SJSA1 (cell line): Measurements from ENCODE around the gene SMG9. TPM values are rescaled to one million over a fixed set of nuclear protein-coding genes. Genes with fewer than 3 reads are reported as not detected.
A peak's percentile ranks its signal among the peaks of the same experiment; 100 is the strongest.

Experiments
- DNase-seq, 2 experiments: peaks; one replicate each; pipeline ENCODE4 v3.0.0-alpha.2; 2015 to 2020; ENCODE audit warnings: low spot score in 2 of 2, low read depth in 1 of 2
- H3K27ac ChIP-seq: fragments of 250-450 bp; sonication (Bioruptor Pico); 2 replicates; pipeline ENCODE4 v1.5.1; 2020; ENCODE audit warnings: mild to moderate bottlenecking, moderate library complexity
- H3K27me3 ChIP-seq: fragments of 250-450 bp; sonication (Bioruptor Pico); replicated peaks from 2 replicates; pipeline ENCODE4 v1.5.1; 2020; ENCODE audit warnings: mild to moderate bottlenecking, moderate library complexity
- H3K36me3 ChIP-seq: fragments of 250-450 bp; sonication (Bioruptor Pico); 2 replicates; pipeline ENCODE4 v1.5.1; 2020; ENCODE audit warnings: mild to moderate bottlenecking
- H3K4me1 ChIP-seq: fragments of 250-450 bp; sonication (Bioruptor Pico); replicated peaks from 2 replicates; pipeline ENCODE4 v1.6.1; 2021; ENCODE audit warnings: mild to moderate bottlenecking
- H3K4me3 ChIP-seq: fragments of 250-450 bp; sonication (Bioruptor Pico); 2 replicates; pipeline ENCODE4 v1.5.1; 2020; ENCODE audit warnings: mild to moderate bottlenecking
- H3K9me3 ChIP-seq: fragments of 250-450 bp; sonication (Bioruptor Pico); replicated peaks from 2 replicates; pipeline ENCODE4 v1.5.1; 2020; ENCODE audit warnings: mild to moderate bottlenecking
- total RNA-seq: library from RNA; depleted of rRNA; stranded (reverse); fragments of >200 nt; shearing (Covaris generic); gene quantifications from 2 replicates; pipeline ENCODE4 v1.2.3, GENCODE V29; 2014; rRNA removed

The SMG9 gene
- 9.4 and 29.9 TPM in 2 replicates for total RNA-seq

GRCh38 chr19:43754503-43755255 is at the start of gene SMG9:
TSS of gene SMG9 (minus strand) at chr19:43754962. CDS start at chr19:43750741, 4,221 bp downstream.
- Histone ChIP-seq H3K27me3 (no peaks in the 10 kb centered on the region), H3K4me3 (peak within 1 kb of the TSS; percentile 77), H3K4me1 (peaks cover 75% of the 10 kb centered on the region), H3K9me3 (no peaks in the 10 kb centered on the region), H3K27ac (peak within 1 kb of the TSS; percentile 99), H3K36me3 (peaks cover 47% of the 10 kb centered on the region)
- DNase-seq: peak; percentile 99

- Histone ChIP-seq H3K4me3 (no peak overlapping the region), H3K27ac (no peak overlapping the region), H3K9me3 (no peaks in the 10 kb centered on the region), H3K4me1 (no peaks in the 10 kb centered on the region), H3K27me3 (peaks cover 4% of the 10 kb centered on the region; the same call in 1 of the 2 replicates), H3K36me3 (no peaks in the 10 kb centered on the region)
- DNase-seq: no peak
These were observed 49.7 kb upstream of the SMG9 start for GRCh38 chr19:43804432-43804831.

- Histone ChIP-seq H3K4me3 (no peak within 1 kb of the TSS), H3K4me1 (peaks cover 7% of the 10 kb centered on the region), H3K9me3 (no peaks in the 10 kb centered on the region; the same call in 1 of the 2 replicates), H3K27ac (no peak within 1 kb of the TSS), H3K27me3 (peaks cover 6% of the 10 kb centered on the region; the same call in 1 of the 2 replicates), H3K36me3 (no peaks in the 10 kb centered on the region)
- DNase-seq: no peak
These were observed 47.6 kb upstream of the SMG9 start, which contains the start of gene LYPD5 for GRCh38 chr19:43802216-43802951. TSS of gene LYPD5 (minus strand) at chr19:43802447. CDS start at chr19:43802380, 67 bp downstream.

GRCh38 chr19:43799502-43800142 is 44.9 kb upstream of the SMG9 start:
- Histone ChIP-seq H3K27ac (no peak overlapping the region), H3K9me3 (no peaks in the 10 kb centered on the region; the same call in 1 of the 2 replicates)

GRCh38 chr19:43798546-43799409 is 44.0 kb upstream of the SMG9 start:
- no peak for DNase-seq
- Histone ChIP-seq H3K9me3 (no peaks in the 10 kb centered on the region; the same call in 1 of the 2 replicates), H3K27ac (no peak overlapping the region), H3K36me3 (no peaks in the 10 kb centered on the region), H3K4me3 (peak overlapping the region; percentile 41), H3K4me1 (peaks cover 7% of the 10 kb centered on the region), H3K27me3 (peaks cover 6% of the 10 kb centered on the region; the same call in 1 of the 2 replicates)

More at GRCh38 chr19:43799502-43800142, 44.9 kb upstream of the SMG9 start:
- no peak for DNase-seq
- peaks cover 7% of the 10 kb centered on the region for H3K4me1 ChIP-seq
- 0 out of 2 replicates have a peak, but pooled peaks cover 3% of the 10 kb centered on the region for H3K27me3 ChIP-seq
- no peaks in the 10 kb centered on the region for H3K36me3 ChIP-seq
- H3K4me3 ChIP-seq: no peak overlapping the region

GRCh38 chr19:43798026-43798545 is 43.3 kb upstream of the SMG9 start:
- peak overlapping the region; percentile 41 for H3K4me3 ChIP-seq
- no peak overlapping the region for H3K27ac ChIP-seq
- no peak for DNase-seq
- H3K9me3 ChIP-seq: no peaks in the 10 kb centered on the region; the same call in 1 of the 2 replicates
- no peaks in the 10 kb centered on the region for H3K36me3 ChIP-seq
- peaks cover 7% of the 10 kb centered on the region for H3K4me1 ChIP-seq
- H3K27me3 ChIP-seq: peaks cover 10% of the 10 kb centered on the region; the same call in 1 of the 2 replicates

- Histone ChIP-seq H3K4me3 (no peak overlapping the region), H3K9me3 (no peaks in the 10 kb centered on the region; the same call in 1 of the 2 replicates), H3K27ac (no peak overlapping the region), H3K36me3 (no peaks in the 10 kb centered on the region), H3K4me1 (peaks cover 7% of the 10 kb centered on the region), H3K27me3 (peaks cover 10% of the 10 kb centered on the region; the same call in 1 of the 2 replicates)
- DNase-seq: no peak
These were observed 42.8 kb upstream of the SMG9 start for GRCh38 chr19:43797556-43797955.

GRCh38 chr19:43797118-43797517 is 42.4 kb upstream of the SMG9 start:
- H3K27me3 ChIP-seq: peaks cover 10% of the 10 kb centered on the region; the same call in 1 of the 2 replicates
- no peaks in the 10 kb centered on the region for H3K36me3 ChIP-seq
- no peak overlapping the region for H3K4me3 ChIP-seq
- no peak for DNase-seq
- no peaks in the 10 kb centered on the region; the same call in 1 of the 2 replicates for H3K9me3 ChIP-seq
- no peak overlapping the region for H3K27ac ChIP-seq
- peaks cover 7% of the 10 kb centered on the region for H3K4me1 ChIP-seq

- no peak for DNase-seq
- Histone ChIP-seq H3K27ac (no peak overlapping the region), H3K36me3 (no peaks in the 10 kb centered on the region), H3K4me3 (no peak overlapping the region), H3K4me1 (no peaks in the 10 kb centered on the region; the same call in 1 of the 2 replicates), H3K9me3 (no peaks in the 10 kb centered on the region), H3K27me3 (peaks cover 7% of the 10 kb centered on the region; the same call in 1 of the 2 replicates)
These were observed 35.8 kb upstream of the SMG9 start for GRCh38 chr19:43790587-43790986.

GRCh38 chr19:43789029-43789428 is 34.3 kb upstream of the SMG9 start:
- Histone ChIP-seq H3K4me3 (no peak overlapping the region), H3K27me3 (peaks cover 6% of the 10 kb centered on the region; the same call in 1 of the 2 replicates), H3K36me3 (no peaks in the 10 kb centered on the region), H3K27ac (no peak overlapping the region), H3K4me1 (peaks cover 15% of the 10 kb centered on the region), H3K9me3 (no peaks in the 10 kb centered on the region)
- DNase-seq: no peak

- H3K36me3 ChIP-seq: no peaks in the 10 kb centered on the region
- no peak overlapping the region for H3K27ac ChIP-seq
- peaks cover 19% of the 10 kb centered on the region for H3K4me1 ChIP-seq
- no peak overlapping the region for H3K4me3 ChIP-seq
- no peaks in the 10 kb centered on the region; the same call in 1 of the 2 replicates for H3K9me3 ChIP-seq
- no peaks in the 10 kb centered on the region; the same call in 1 of the 2 replicates for H3K27me3 ChIP-seq
- no peak for DNase-seq
These were observed 31.9 kb upstream of the SMG9 start for GRCh38 chr19:43786665-43787064.

GRCh38 chr19:43784981-43785808 is 30.4 kb upstream of the SMG9 start:
- peak; percentile 66 to 69 for DNase-seq
- Histone ChIP-seq H3K36me3 (no peaks in the 10 kb centered on the region), H3K27ac (peak overlapping the region; percentile 19; the same call in 1 of the 2 replicates), H3K27me3 (no peaks in the 10 kb centered on the region; the same call in 1 of the 2 replicates), H3K9me3 (no peaks in the 10 kb centered on the region; the same call in 1 of the 2 replicates), H3K4me3 (no peak overlapping the region), H3K4me1 (peaks cover 29% of the 10 kb centered on the region)
